HCT116 (cell line): ENCODE results near the gene RFTN1. TPM values are rescaled to one million over a fixed set of nuclear protein-coding genes. Genes with fewer than 3 reads are reported as not detected.

Experiments used
- ATAC-seq: fragments of 200-7000 bp; cut with Tn5 transposase; 2 replicates; pipeline ENCODE4 v1.9.1; 2020; ENCODE audit warnings: mild to moderate bottlenecking, moderate library complexity
- BruUV-seq: library from RNA; stranded (reverse); fragments of 400-500 nt; replicated peaks from 2 replicates; lab custom pipeline; 2021; lab: Mats Ljungman, UMichigan
- CTCF ChIA-PET: fragments of 300-600 bp; sonication (Branson Sonifier 250); formaldehyde crosslinking; loops from one replicate; lab custom pipeline; 2021; ENCODE audit warnings: antibody characterized with exemption; lab: Charles Lee
- POLR2A ChIA-PET: fragments of 300-600, 350-600 bp; sonication (Branson Sonifier 250); formaldehyde crosslinking; loops from one replicate; lab custom pipeline; 2021; ENCODE audit warnings: antibody characterized with exemption; lab: Charles Lee
- RAD21 ChIA-PET, 2 experiments: fragments of 300-600 bp; sonication (Branson Sonifier 250); formaldehyde crosslinking; loops; one replicate each; lab custom pipeline; 2023; ENCODE audit warnings: low total read pairs in 2 of 2; ENCODE audit not compliant: uncharacterized antibody in 2 of 2, unreplicated experiment in 2 of 2, low non-redundant PET in 1 of 2; lab: Charles Lee
- DNase-seq: peaks from one replicate; pipeline ENCODE4 v3.0.0-alpha.2; 2010; ENCODE audit warnings: low read depth, low spot score
- H2AFZ ChIP-seq: fragments of 200-600 bp; shearing (Covaris generic), sonication (generic); 2 replicates; pipeline ENCODE4 v1.6.1; 2017; ENCODE audit warnings: low read depth, mixed run types, mixed read lengths, antibody characterized with exemption, low read length; ENCODE audit not compliant: poor library complexity, severe bottlenecking
- H3K27ac ChIP-seq: 2 replicates; pipeline ENCODE4 v1.5.1; 2012; ENCODE audit warnings: low read depth, low read length
- H3K27me3 ChIP-seq: fragments of 200-600 bp; sonication (generic); 2 replicates; pipeline ENCODE4 v1.6.1; 2016; ENCODE audit warnings: mixed run types, low read length, mixed read lengths; ENCODE audit not compliant: insufficient read depth
- H3K36me3 ChIP-seq, 2 experiments: fragments of 200-500 bp in 1 of 2; fragments of 200-600 bp in 1 of 2; sonication (Bioruptor generic) in 1 of 2; sonication (generic) in 1 of 2; 2 replicates each; pipeline versions ENCODE4 v1.5.1 to v1.6.1; 2014 to 2016; ENCODE audit warnings: low read length in 2 of 2, inconsistent platforms in 1 of 2, mixed read lengths in 1 of 2, mixed run types in 1 of 2; ENCODE audit not compliant: insufficient read depth in 2 of 2, control insufficient read depth in 1 of 2
- H3K4me1 ChIP-seq, 2 experiments: fragments of 200-600 bp in 1 of 2; sonication (generic) in 1 of 2; 2 replicates each; pipeline versions ENCODE4 v1.5.1 to v1.6.1; 2012 to 2017; ENCODE audit warnings: low read length in 2 of 2, inconsistent platforms in 1 of 2, mild to moderate bottlenecking in 1 of 2, mixed read lengths in 1 of 2, mixed run types in 1 of 2, moderate library complexity in 1 of 2; ENCODE audit not compliant: insufficient read depth in 2 of 2, control insufficient read depth in 1 of 2
- H3K4me2 ChIP-seq: fragments of 200-600 bp; sonication (generic); 2 replicates; pipeline ENCODE4 v1.6.1; 2017; ENCODE audit warnings: mixed run types, low read length, mixed read lengths
- H3K4me3 ChIP-seq, 2 experiments: fragments of 200-600 bp in 1 of 2; sonication (generic) in 1 of 2; replicated peaks in 1 of 2; 2 replicates each; pipeline ENCODE4 v1.5.1; 2011 to 2016; ENCODE audit warnings: low read length in 2 of 2, control low read depth in 1 of 2, low read depth in 1 of 2, mild to moderate bottlenecking in 1 of 2, mixed read lengths in 1 of 2, mixed run types in 1 of 2
- H3K79me2 ChIP-seq: fragments of 200-600 bp; sonication (generic); 2 replicates; pipeline ENCODE4 v1.6.1; 2017; ENCODE audit warnings: mild to moderate bottlenecking, mixed run types, low read length, moderate library complexity, mixed read lengths; ENCODE audit not compliant: insufficient read depth
- H3K9ac ChIP-seq: fragments of 200-600 bp; sonication (generic); 2 replicates; pipeline ENCODE4 v1.6.1; 2016; ENCODE audit warnings: low read length, mixed read lengths
- H3K9me2 ChIP-seq: fragments of 200-600 bp; sonication (generic), shearing (Covaris generic); 2 replicates; pipeline ENCODE4 v1.6.1; 2017; ENCODE audit warnings: mixed run types, mild to moderate bottlenecking, moderate library complexity; ENCODE audit not compliant: insufficient read depth
- H3K9me3 ChIP-seq, 2 experiments: fragments of 200-500 bp in 1 of 2; fragments of 200-600 bp in 1 of 2; sonication (Bioruptor generic) in 1 of 2; sonication (generic) in 1 of 2; 2 replicates each; pipeline ENCODE4 v1.6.1; 2014 to 2017; ENCODE audit warnings: low read length in 2 of 2, mixed read lengths in 2 of 2, inconsistent platforms in 1 of 2, low read depth in 1 of 2, mild to moderate bottlenecking in 1 of 2, mixed run types in 1 of 2, moderate library complexity in 1 of 2; ENCODE audit not compliant: control insufficient read depth in 1 of 2, insufficient read depth in 1 of 2
- H4K20me1 ChIP-seq: fragments of 200-600 bp; sonication (generic), shearing (Covaris generic); 2 replicates; pipeline ENCODE4 v1.6.1; 2017; ENCODE audit warnings: mixed run types, mild to moderate bottlenecking, moderate library complexity; ENCODE audit not compliant: insufficient read depth
- CEBPB ChIP-seq: IDR thresholded peaks from 2 replicates; pipeline ENCODE4 v1.6.1; 2012; ENCODE audit warnings: low read depth
- ELF1 ChIP-seq: IDR thresholded peaks from 2 replicates; pipeline ENCODE4 v1.6.1; 2012; ENCODE audit warnings: low read depth, borderline replicate concordance
- EZH2 ChIP-seq: fragments of 200-600 bp; sonication (generic); IDR thresholded peaks from 2 replicates; pipeline ENCODE4 v1.6.1; 2017; ENCODE audit warnings: antibody characterized with exemption, mixed run types
- EZH2phosphoT487 ChIP-seq: fragments of 200-600 bp; IDR thresholded peaks from 2 replicates; pipeline ENCODE4 v1.6.1; 2018; ENCODE audit warnings: antibody characterized with exemption, borderline replicate concordance
- FOSL1 ChIP-seq: IDR thresholded peaks from 2 replicates; pipeline ENCODE4 v1.6.1; 2012; ENCODE audit warnings: low read depth
- MAX ChIP-seq: IDR thresholded peaks from 2 replicates; pipeline ENCODE4 v1.6.1; 2012
- RAD21 ChIP-seq: IDR thresholded peaks from 2 replicates; pipeline ENCODE4 v1.6.1; 2012; ENCODE audit warnings: low read depth, mild to moderate bottlenecking
- SRF ChIP-seq: IDR thresholded peaks from 2 replicates; pipeline ENCODE4 v1.6.1; 2012; ENCODE audit warnings: low read depth
- TCF7L2 ChIP-seq: IDR thresholded peaks from 2 replicates; pipeline ENCODE4 v1.7.0; 2011; ENCODE audit warnings: borderline replicate concordance, inconsistent platforms; ENCODE audit not compliant: insufficient read depth, insufficient read length; ENCODE audit errors: extremely low read depth
- ZBTB33 ChIP-seq: IDR thresholded peaks from 2 replicates; pipeline ENCODE4 v1.6.1; 2011; ENCODE audit warnings: mild to moderate bottlenecking, low read length, moderate library complexity; ENCODE audit not compliant: insufficient replicate concordance; ENCODE audit errors: extremely low read depth
- ZFX ChIP-seq: fragments of 450-650 bp; IDR thresholded peaks from 2 replicates; pipeline ENCODE4 v1.6.1; 2017
- intact Hi-C: fragments of 100-400 bp; cut with micrococcal nuclease; formaldehyde crosslinking; loops from 2 replicates; pipeline ENCODE4 v1.10.0; 2022
- total RNA-seq: library from RNA; stranded (reverse); gene quantifications from one replicate; pipeline ENCODE4 v1.2.1, GENCODE V29; 2021; ENCODE audit not compliant: unreplicated experiment

Gene RFTN1
- total RNA-seq, 1 experiment from 2014 or later = 3.9 TPM

GRCh38 chr3:16468336-16469098, 45.0 kb downstream of the RFTN1 start (continued):
- no peak for TF ChIP-seq CEBPB
- TF ChIP-seq TCF7L2 = no peak
- TF ChIP-seq EZH2phosphoT487 = no peak
- TF ChIP-seq SRF = no peak
- no peak for TF ChIP-seq ZFX
- no peak for TF ChIP-seq EZH2

- no peaks in the 10 kb centered on the region for H4K20me1 ChIP-seq
- RAD21 ChIA-PET = no interaction called here
- no peak overlapping the region for H3K9ac ChIP-seq
- POLR2A ChIA-PET = no interaction called here
- no peaks in the 10 kb centered on the region for H3K9me3 ChIP-seq
- no peaks in the 10 kb centered on the region for H3K36me3 ChIP-seq
- no peaks in the 10 kb centered on the region for H3K79me2 ChIP-seq
- no peak overlapping the region for H3K27ac ChIP-seq
- TF ChIP-seq ZFX = no peak
- no peak for TF ChIP-seq ELF1
- no peak for TF ChIP-seq RAD21
- TF ChIP-seq FOSL1 = no peak
- no peak for TF ChIP-seq MAX
- no peak for TF ChIP-seq EZH2phosphoT487
- TF ChIP-seq ZBTB33 = no peak
- TF ChIP-seq, all 23 proteins: peak for 0
- no TSS peak for BruUV-seq
- Histone ChIP-seq H3K27me3 (no peaks in the 10 kb centered on the region), H3K4me1 (no peaks in the 10 kb centered on the region), H3K4me2 (no peak overlapping the region), H3K4me3 (no peak overlapping the region), H3K9me2 (no peaks in the 10 kb centered on the region), H2AFZ (no peak overlapping the region)
- ATAC-seq (no peak), DNase-seq (no peak)
- intact Hi-C loops = no loop called here
- CTCF ChIA-PET = no interaction called here
Measured at GRCh38 chr3:16468002-16468335, 45.5 kb downstream of the RFTN1 start.
